HEK293 (cell line): ENCODE results near the gene BBIP1.

Experiments used
- CTCF ChIA-PET: fragments of 350-600 bp; formaldehyde crosslinking; extraction: SDS; loops from one replicate; lab custom pipeline; 2021; ENCODE audit warnings: antibody characterized with exemption; lab: Yijun Ruan, JAX
- POLR2A ChIA-PET: fragments of 300-600 bp; formaldehyde crosslinking; extraction: SDS; loops from one replicate; lab custom pipeline; 2020; ENCODE audit warnings: antibody characterized with exemption, inconsistent platforms; lab: Yijun Ruan, JAX
- H3K27ac ChIP-seq: fragments of 200-500 bp; sonication (Bioruptor generic); 2 replicates; pipeline ENCODE4 v1.5.1; 2014; ENCODE audit warnings: low read depth, low read length, control low read depth, inconsistent platforms; ENCODE audit errors: extremely low read depth
- H3K36me3 ChIP-seq, 2 experiments: fragments of 200-500 bp in 1 of 2; sonication (Bioruptor generic) in 1 of 2; 1 replicate in 1 of 2; 2 replicates in 1 of 2; pipeline ENCODE4 v1.5.1; 2014 to 2017; ENCODE audit warnings: inconsistent platforms in 2 of 2, low read length in 2 of 2; ENCODE audit not compliant: control insufficient read depth in 2 of 2, insufficient read depth in 1 of 2
- H3K4me1 ChIP-seq: fragments of 200-500 bp; sonication (Bioruptor generic); 2 replicates; pipeline ENCODE4 v1.5.1; 2014; ENCODE audit warnings: mild to moderate bottlenecking, low read length, inconsistent platforms; ENCODE audit not compliant: control insufficient read depth, insufficient read depth
- H3K4me3 ChIP-seq: 2 replicates; pipeline ENCODE4 v1.5.1; 2011; ENCODE audit warnings: low read depth, mild to moderate bottlenecking, control low read depth, low read length, moderate library complexity
- H3K9me3 ChIP-seq: fragments of 200-500 bp; sonication (Bioruptor generic); 2 replicates; pipeline ENCODE4 v1.5.1; 2014; ENCODE audit warnings: low read depth, low read length, inconsistent platforms; ENCODE audit not compliant: control insufficient read depth, insufficient read depth
- ATF2 ChIP-seq: fragments of 450-650 bp; formaldehyde crosslinking; IDR thresholded peaks from 2 replicates; pipeline ENCODE4 v1.5.1; 2016; ENCODE audit warnings: missing biosample characterization, missing genetic modification characterization, low read depth
- KLF7 ChIP-seq: fragments of 450-650 bp; formaldehyde crosslinking; IDR thresholded peaks from 2 replicates; pipeline ENCODE4 v1.5.1; 2016; ENCODE audit warnings: missing biosample characterization, missing genetic modification characterization, borderline replicate concordance
- PRDM6 ChIP-seq: fragments of 450-650 bp; formaldehyde crosslinking; IDR thresholded peaks from 2 replicates; pipeline ENCODE4 v1.5.1; 2017; ENCODE audit warnings: missing biosample characterization, missing genetic modification characterization
- SCRT1 ChIP-seq: fragments of 450-650 bp; formaldehyde crosslinking; IDR thresholded peaks from 2 replicates; pipeline ENCODE4 v1.5.1; 2016; ENCODE audit warnings: missing biosample characterization, missing genetic modification characterization, borderline replicate concordance
- SP2 ChIP-seq: fragments of 450-650 bp; formaldehyde crosslinking; IDR thresholded peaks from 2 replicates; pipeline ENCODE4 v1.5.1; 2016; ENCODE audit warnings: missing biosample characterization, missing genetic modification characterization
- TCF7L2 ChIP-seq: IDR thresholded peaks from 2 replicates; pipeline ENCODE4 v1.6.1; 2011; ENCODE audit warnings: low read depth, mild to moderate bottlenecking, inconsistent platforms, low read length, moderate library complexity, borderline replicate concordance
- ZBTB44 ChIP-seq: fragments of 450-650 bp; IDR thresholded peaks from 2 replicates; pipeline ENCODE4 v1.5.1; 2018; ENCODE audit warnings: missing biosample characterization, mild to moderate bottlenecking, missing genetic modification characterization
- ZIC2 ChIP-seq: fragments of 450-650 bp; formaldehyde crosslinking; IDR thresholded peaks from 2 replicates; pipeline ENCODE4 v1.5.1; 2016; ENCODE audit warnings: missing biosample characterization, missing genetic modification characterization
- ZNF138 ChIP-seq: fragments of 450-650 bp; formaldehyde crosslinking; IDR thresholded peaks from 2 replicates; pipeline ENCODE4 v1.5.1; 2016; ENCODE audit warnings: missing biosample characterization, missing genetic modification characterization, borderline replicate concordance
- ZNF18 ChIP-seq: fragments of 450-650 bp; formaldehyde crosslinking; IDR thresholded peaks from 2 replicates; pipeline ENCODE4 v1.5.1; 2016; ENCODE audit warnings: missing biosample characterization, missing genetic modification characterization
- ZNF19 ChIP-seq: fragments of 450-650 bp; formaldehyde crosslinking; IDR thresholded peaks from 2 replicates; pipeline ENCODE4; 2016; ENCODE audit warnings: missing biosample characterization, missing genetic modification characterization, low read depth
- ZNF24 ChIP-seq: fragments of 450-650 bp; formaldehyde crosslinking; IDR thresholded peaks from 2 replicates; pipeline ENCODE4 v1.5.1; 2016; ENCODE audit warnings: missing biosample characterization, missing genetic modification characterization
- ZNF274 ChIP-seq, 2 experiments: fragments of 200-500 bp in 1 of 2; fragments of 450-650 bp in 1 of 2; sonication (Bioruptor generic) in 1 of 2; formaldehyde crosslinking in 1 of 2; IDR thresholded peaks; 2 replicates each; pipeline versions ENCODE4 v1.5.1 to v1.6.1; 2014 to 2016; ENCODE audit warnings: borderline replicate concordance in 1 of 2, inconsistent platforms in 1 of 2, low read length in 1 of 2, missing biosample characterization in 1 of 2, missing genetic modification characterization in 1 of 2
- ZNF366 ChIP-seq: fragments of 450-650 bp; formaldehyde crosslinking; conservative IDR thresholded peaks from 2 replicates; pipeline ENCODE4 v1.5.1; 2016; ENCODE audit warnings: missing biosample characterization, missing genetic modification characterization
- ZNF571 ChIP-seq: fragments of 450-650 bp; formaldehyde crosslinking; IDR thresholded peaks from 2 replicates; pipeline ENCODE4 v1.5.0; 2017; ENCODE audit warnings: missing biosample characterization, missing genetic modification characterization
- ZNF623 ChIP-seq: fragments of 450-650 bp; formaldehyde crosslinking; IDR thresholded peaks from 2 replicates; pipeline ENCODE4 v1.5.1; 2016; ENCODE audit warnings: missing biosample characterization, missing genetic modification characterization
- ZNF664 ChIP-seq: fragments of 450-650 bp; formaldehyde crosslinking; IDR thresholded peaks from 2 replicates; pipeline ENCODE4 v1.5.1; 2016; ENCODE audit warnings: missing biosample characterization, missing genetic modification characterization
- ZNF701 ChIP-seq: fragments of 450-650 bp; formaldehyde crosslinking; IDR thresholded peaks from 2 replicates; pipeline ENCODE4 v1.5.1; 2016; ENCODE audit warnings: missing biosample characterization, missing genetic modification characterization
- ZNF777 ChIP-seq: fragments of 450-650 bp; formaldehyde crosslinking; IDR thresholded peaks from 2 replicates; pipeline ENCODE4 v1.5.1; 2017; ENCODE audit warnings: missing biosample characterization, missing genetic modification characterization, borderline replicate concordance
- ZNF843 ChIP-seq: fragments of 450-650 bp; formaldehyde crosslinking; IDR thresholded peaks from 2 replicates; pipeline ENCODE4 v1.5.1; 2016; ENCODE audit warnings: missing biosample characterization, missing genetic modification characterization
- ZSCAN16 ChIP-seq: fragments of 450-650 bp; formaldehyde crosslinking; IDR thresholded peaks from 2 replicates; pipeline ENCODE4 v1.5.1; 2016; ENCODE audit warnings: missing biosample characterization, missing genetic modification characterization

The BBIP1 gene

GRCh38 chr10:110901954-110902819 lies 16.8 kb downstream of the BBIP1 start (continued):
- TF ChIP-seq SCRT1 (tag by site-specific recombination): no peak
- no peak for TF ChIP-seq TCF7L2
- TF ChIP-seq ZNF571 (tag by site-specific recombination): no peak
- no peak for TF ChIP-seq KLF7
- no peak for TF ChIP-seq ZNF777
- TF ChIP-seq ZNF18 (tag by site-specific recombination): no peak
- no peak for TF ChIP-seq ZNF664 (tag by site-specific recombination)
- no peak for TF ChIP-seq ZNF843 (tag by site-specific recombination)

GRCh38 chr10:110900983-110901382 lies 18.0 kb downstream of the BBIP1 start:
- TF ChIP-seq ZNF274 (IDR thresholded peaks at IDR 0.05; ENCODE audit: low read length) (no peak), ZNF274 (tag by site-specific recombination; IDR thresholded peaks at IDR 0.05; ENCODE audit: borderline replicate concordance) (no peak), ZIC2 (no peak), ZBTB44 (tag by site-specific recombination) (no peak), ZNF19 (no peak), ZNF701 (tag by site-specific recombination) (no peak), ZNF138 (tag by site-specific recombination) (no peak), ZNF623 (tag by site-specific recombination) (no peak), ZNF664 (tag by site-specific recombination) (no peak), ZNF24 (tag by site-specific recombination) (no peak), PRDM6 (no peak), ZSCAN16 (tag by site-specific recombination) (no peak), SP2 (tag by site-specific recombination) (no peak), ZNF366 (no peak), ATF2 (tag by site-specific recombination) (no peak)
- H3K27ac ChIP-seq: no peak overlapping the region
- H3K4me3 ChIP-seq: no peak overlapping the region
- peaks cover 31 to 55% of the 10 kb centered on the region in 2 experiments for H3K36me3 ChIP-seq
- ChIA-PET CTCF (interaction anchor here (3.3 kb wide), 1 partner anchor 7 kb away, joined by 14 read pairs; no protein-coding TSS in a partner anchor), POLR2A (interaction anchor here (1.3 kb wide), 1 partner anchor 29 kb away, joined by 5 read pairs; the partner anchor contains the start of gene PDCD4)
- no peaks in the 10 kb centered on the region for H3K9me3 ChIP-seq
- H3K4me1 ChIP-seq: no peaks in the 10 kb centered on the region
